ENCODE data around the gene CENPN. TPM values are rescaled to one million over a fixed set of nuclear protein-coding genes. Genes with fewer than 3 reads are reported as not detected.

The CENPN gene
- total and polyA plus RNA-seq, 10 of the 15 experiments (the other 5 are each of a cell fraction or from before 2014, with no cell fraction given), result 39.8 to 143 (median 66.8) TPM

DNA sequence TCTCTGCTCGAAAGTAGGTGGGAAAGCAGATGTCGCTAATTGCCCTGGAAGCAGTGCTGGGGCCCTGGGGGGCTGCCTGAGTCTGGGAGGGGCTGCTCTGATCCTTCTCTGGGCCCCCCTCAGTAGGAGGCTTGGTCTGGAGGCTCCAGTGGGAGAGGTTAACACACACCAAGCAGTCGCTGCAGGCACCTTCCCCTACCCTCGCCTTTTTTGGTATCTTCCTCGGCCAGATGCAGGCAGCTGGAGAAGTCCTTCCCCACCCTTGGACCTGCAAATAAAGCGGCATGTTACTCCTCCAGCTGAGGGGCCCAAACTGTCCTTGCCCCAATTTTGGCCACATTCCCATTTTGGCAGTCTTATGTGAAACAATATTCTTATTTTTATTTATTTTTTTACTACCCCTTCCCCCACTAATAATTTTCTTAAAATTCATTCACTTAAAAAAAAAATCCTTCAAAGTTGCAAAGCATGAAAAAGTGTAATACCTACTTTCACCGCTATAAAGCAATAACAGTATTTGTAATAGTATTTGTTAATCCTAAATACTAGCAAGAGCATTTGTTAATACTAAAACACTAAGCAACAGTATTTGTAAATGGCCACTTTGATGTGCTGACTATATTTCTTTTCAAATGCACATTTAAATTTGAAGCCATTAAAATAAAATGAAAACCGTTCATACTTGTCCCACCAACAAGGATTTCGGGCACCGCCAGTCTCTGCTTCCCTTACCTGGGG, 55.0 kb downstream of the CENPN start:
- no peak for DNase-seq (ENCODE audit: low read depth, low spot score)
- 72% methylated on average over 10 of the region's 10 CpGs for WGBS (ENCODE audit: insufficient coverage, insufficient replicate concordance, low lambda C conversion rate, missing lambda C conversion rate)
- RAD21 ChIA-PET (ENCODE audit: unreplicated experiment), result no interaction called here
- CTCF ChIA-PET, result no interaction called here
- no peak for FAIRE-seq
- POLR2A ChIA-PET, result no interaction called here
- H3K27me3 ChIP-seq (replicated peaks in 1 of 2; ENCODE audit: control insufficient read depth in 2 of 2, insufficient read depth in 2 of 2, low read length in 1 of 2), result no peaks in the 10 kb centered on the region
- H3K4me2 ChIP-seq (ENCODE audit: control insufficient read depth, insufficient read depth), result no peak overlapping the region
- BruUV-seq (replicated peaks), result no TSS peak
- no peak for ATAC-seq
- no peak overlapping the region for H3K9ac ChIP-seq (ENCODE audit: control insufficient read depth, insufficient read depth, low read length)
- no peaks in the 10 kb centered on the region for H3K4me1 ChIP-seq (ENCODE audit: control insufficient read depth, insufficient read depth, low read length)
- no peak overlapping the region for H2AFZ ChIP-seq (ENCODE audit: control insufficient read depth, low read depth, low read length)
- H3K4me3 ChIP-seq, result no peak overlapping the region
- no peak overlapping the region for H3K27ac ChIP-seq (ENCODE audit: control insufficient read depth, insufficient read depth)
- no peaks in the 10 kb centered on the region for H3K36me3 ChIP-seq (ENCODE audit: control insufficient read depth in 2 of 2, insufficient read depth in 2 of 2, low read length in 1 of 2)
- intact Hi-C loops (cut with micrococcal nuclease; ENCODE audit: unreplicated experiment) (no loop called here), in situ Hi-C loops (cut with MboI) (no loop called here)
- no peaks in the 10 kb centered on the region for H4K20me1 ChIP-seq (ENCODE audit: control insufficient read depth, insufficient read depth)
- SMC1A ChIA-PET (ENCODE audit: uncharacterized antibody, unreplicated experiment), result no interaction called here
- H3K79me2 ChIP-seq (ENCODE audit: control insufficient read depth, insufficient read depth, low read length), result no peaks in the 10 kb centered on the region
- H3K9me3 ChIP-seq (replicated peaks; ENCODE audit: control insufficient read depth, insufficient read depth, low read length), result no peaks in the 10 kb centered on the region
- TF ChIP-seq, protein P1, sequence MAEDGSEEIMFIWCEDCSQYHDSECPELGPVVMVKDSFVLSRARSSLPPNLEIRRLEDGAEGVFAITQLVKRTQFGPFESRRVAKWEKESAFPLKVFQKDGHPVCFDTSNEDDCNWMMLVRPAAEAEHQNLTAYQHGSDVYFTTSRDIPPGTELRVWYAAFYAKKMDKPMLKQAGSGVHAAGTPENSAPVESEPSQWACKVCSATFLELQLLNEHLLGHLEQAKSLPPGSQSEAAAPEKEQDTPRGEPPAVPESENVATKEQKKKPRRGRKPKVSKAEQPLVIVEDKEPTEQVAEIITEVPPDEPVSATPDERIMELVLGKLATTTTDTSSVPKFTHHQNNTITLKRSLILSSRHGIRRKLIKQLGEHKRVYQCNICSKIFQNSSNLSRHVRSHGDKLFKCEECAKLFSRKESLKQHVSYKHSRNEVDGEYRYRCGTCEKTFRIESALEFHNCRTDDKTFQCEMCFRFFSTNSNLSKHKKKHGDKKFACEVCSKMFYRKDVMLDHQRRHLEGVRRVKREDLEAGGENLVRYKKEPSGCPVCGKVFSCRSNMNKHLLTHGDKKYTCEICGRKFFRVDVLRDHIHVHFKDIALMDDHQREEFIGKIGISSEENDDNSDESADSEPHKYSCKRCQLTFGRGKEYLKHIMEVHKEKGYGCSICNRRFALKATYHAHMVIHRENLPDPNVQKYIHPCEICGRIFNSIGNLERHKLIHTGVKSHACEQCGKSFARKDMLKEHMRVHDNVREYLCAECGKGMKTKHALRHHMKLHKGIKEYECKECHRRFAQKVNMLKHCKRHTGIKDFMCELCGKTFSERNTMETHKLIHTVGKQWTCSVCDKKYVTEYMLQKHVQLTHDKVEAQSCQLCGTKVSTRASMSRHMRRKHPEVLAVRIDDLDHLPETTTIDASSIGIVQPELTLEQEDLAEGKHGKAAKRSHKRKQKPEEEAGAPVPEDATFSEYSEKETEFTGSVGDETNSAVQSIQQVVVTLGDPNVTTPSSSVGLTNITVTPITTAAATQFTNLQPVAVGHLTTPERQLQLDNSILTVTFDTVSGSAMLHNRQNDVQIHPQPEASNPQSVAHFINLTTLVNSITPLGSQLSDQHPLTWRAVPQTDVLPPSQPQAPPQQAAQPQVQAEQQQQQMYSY (CRISPR knock-in tag; IDR thresholded peaks at IDR 0.05), result no peak
- TF ChIP-seq SRF (IDR thresholded peaks at IDR 0.05; ENCODE audit: low read depth in 2 of 2, low read length in 2 of 2) (no peak), BCL11A (IDR thresholded peaks at IDR 0.05; ENCODE audit: low read depth, low read length) (no peak), FOXM1 (IDR thresholded peaks at IDR 0.05; ENCODE audit: low read depth, low read length) (no peak), SUZ12 (IDR thresholded peaks at IDR 0.05; ENCODE audit: unreplicated experiment) (no peak), ZNF207 (IDR thresholded peaks at IDR 0.05; ENCODE audit: borderline replicate concordance) (no peak), YBX1 (IDR thresholded peaks at IDR 0.05) (no peak), SUPT20H (IDR thresholded peaks at IDR 0.05; ENCODE audit: borderline replicate concordance, control insufficient read depth, low read depth, low read length) (no peak), POLR2AphosphoS5 (IDR thresholded peaks at IDR 0.05; ENCODE audit: low read length) (no peak), MXI1 (IDR thresholded peaks at IDR 0.05; ENCODE audit: low read depth, low read length) (no peak), WRNIP1 (IDR thresholded peaks at IDR 0.05; ENCODE audit: borderline replicate concordance, low read depth, low read length) (no peak), GATAD2B (conservative IDR thresholded peaks at IDR 0.05; ENCODE audit: low read depth) (no peak)
- TF ChIP-seq, protein P2, sequence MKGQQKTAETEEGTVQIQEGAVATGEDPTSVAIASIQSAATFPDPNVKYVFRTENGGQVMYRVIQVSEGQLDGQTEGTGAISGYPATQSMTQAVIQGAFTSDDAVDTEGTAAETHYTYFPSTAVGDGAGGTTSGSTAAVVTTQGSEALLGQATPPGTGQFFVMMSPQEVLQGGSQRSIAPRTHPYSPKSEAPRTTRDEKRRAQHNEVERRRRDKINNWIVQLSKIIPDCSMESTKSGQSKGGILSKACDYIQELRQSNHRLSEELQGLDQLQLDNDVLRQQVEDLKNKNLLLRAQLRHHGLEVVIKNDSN (IDR thresholded peaks at IDR 0.05; ENCODE audit: borderline replicate concordance, extremely low read length, insufficient read depth, low read depth, low read length), result no peak
- TF ChIP-seq, protein P3, sequence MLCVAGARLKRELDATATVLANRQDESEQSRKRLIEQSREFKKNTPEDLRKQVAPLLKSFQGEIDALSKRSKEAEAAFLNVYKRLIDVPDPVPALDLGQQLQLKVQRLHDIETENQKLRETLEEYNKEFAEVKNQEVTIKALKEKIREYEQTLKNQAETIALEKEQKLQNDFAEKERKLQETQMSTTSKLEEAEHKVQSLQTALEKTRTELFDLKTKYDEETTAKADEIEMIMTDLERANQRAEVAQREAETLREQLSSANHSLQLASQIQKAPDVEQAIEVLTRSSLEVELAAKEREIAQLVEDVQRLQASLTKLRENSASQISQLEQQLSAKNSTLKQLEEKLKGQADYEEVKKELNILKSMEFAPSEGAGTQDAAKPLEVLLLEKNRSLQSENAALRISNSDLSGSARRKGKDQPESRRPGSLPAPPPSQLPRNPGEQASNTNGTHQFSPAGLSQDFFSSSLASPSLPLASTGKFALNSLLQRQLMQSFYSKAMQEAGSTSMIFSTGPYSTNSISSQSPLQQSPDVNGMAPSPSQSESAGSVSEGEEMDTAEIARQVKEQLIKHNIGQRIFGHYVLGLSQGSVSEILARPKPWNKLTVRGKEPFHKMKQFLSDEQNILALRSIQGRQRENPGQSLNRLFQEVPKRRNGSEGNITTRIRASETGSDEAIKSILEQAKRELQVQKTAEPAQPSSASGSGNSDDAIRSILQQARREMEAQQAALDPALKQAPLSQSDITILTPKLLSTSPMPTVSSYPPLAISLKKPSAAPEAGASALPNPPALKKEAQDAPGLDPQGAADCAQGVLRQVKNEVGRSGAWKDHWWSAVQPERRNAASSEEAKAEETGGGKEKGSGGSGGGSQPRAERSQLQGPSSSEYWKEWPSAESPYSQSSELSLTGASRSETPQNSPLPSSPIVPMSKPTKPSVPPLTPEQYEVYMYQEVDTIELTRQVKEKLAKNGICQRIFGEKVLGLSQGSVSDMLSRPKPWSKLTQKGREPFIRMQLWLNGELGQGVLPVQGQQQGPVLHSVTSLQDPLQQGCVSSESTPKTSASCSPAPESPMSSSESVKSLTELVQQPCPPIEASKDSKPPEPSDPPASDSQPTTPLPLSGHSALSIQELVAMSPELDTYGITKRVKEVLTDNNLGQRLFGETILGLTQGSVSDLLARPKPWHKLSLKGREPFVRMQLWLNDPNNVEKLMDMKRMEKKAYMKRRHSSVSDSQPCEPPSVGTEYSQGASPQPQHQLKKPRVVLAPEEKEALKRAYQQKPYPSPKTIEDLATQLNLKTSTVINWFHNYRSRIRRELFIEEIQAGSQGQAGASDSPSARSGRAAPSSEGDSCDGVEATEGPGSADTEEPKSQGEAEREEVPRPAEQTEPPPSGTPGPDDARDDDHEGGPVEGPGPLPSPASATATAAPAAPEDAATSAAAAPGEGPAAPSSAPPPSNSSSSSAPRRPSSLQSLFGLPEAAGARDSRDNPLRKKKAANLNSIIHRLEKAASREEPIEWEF (IDR thresholded peaks at IDR 0.05; ENCODE audit: insufficient replicate concordance, low read depth, low read length), result no peak

All from GM12878 (cell line).